Measurements from ENCODE around the gene SLAMF7.
"Not testable (repeated sequence)": the region's sequence is repeated elsewhere in the genome, so short reads cannot be mapped to it uniquely, and the experiment has no call there.

The SLAMF7 gene

DNA sequence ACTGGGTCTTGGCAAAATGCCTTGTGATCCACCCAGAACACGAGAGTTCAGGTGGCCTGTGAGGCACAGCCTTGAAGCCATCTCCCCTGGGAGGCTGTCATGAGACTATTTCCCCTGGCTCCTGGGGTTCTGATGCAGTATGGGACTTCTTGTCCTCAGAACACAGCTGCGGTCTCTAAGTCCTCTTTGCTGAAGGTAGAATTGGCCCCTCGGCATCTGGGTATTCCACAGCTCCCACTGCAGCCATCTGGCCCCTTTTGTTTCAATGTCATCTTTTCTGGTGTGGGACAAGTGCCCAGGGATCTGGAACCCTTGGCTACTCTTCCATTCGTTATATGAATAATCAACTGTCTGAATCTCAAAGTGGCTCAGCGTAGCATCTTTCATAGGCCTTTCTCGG, 39.9 kb downstream of the SLAMF7 start:
- DNase-seq: no peak

DNA sequence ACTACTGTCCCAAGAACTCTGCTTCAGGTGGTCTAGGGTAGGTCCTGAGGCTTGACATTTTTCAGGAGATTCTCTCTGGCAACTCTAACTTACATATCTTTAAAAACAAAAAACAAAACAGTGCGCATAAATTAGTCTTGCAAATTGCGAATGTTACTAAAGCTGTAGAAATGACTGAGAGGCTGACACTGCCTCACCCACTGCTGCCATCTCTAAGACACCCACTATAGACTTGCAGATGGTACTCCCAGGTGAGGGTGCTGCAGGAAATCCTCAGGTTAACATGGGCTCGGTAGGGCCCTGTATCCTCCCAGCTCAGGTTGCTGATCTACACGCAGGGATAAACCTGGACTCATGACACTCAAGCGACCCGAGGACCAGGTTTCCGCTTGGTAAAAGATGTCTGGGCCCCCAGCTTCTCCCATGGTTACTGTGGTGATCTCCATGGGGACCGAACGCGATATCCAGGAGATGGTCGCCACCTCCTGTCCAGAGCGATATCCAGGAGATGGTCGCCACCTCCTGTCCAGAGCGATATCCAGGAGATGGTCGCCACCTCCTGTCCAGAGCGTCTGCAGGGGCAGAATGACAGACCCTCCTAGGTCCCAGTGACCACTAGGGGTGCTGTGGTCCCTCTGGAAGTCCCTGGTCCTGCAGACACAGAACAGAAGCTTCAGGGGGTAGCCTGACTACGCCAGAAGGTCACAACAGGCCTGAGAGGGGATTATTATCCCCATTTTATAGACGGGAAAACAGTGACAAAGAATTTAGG, 40.8 kb downstream of the SLAMF7 start:
- DNase-seq: peak; percentile 4

DNA sequence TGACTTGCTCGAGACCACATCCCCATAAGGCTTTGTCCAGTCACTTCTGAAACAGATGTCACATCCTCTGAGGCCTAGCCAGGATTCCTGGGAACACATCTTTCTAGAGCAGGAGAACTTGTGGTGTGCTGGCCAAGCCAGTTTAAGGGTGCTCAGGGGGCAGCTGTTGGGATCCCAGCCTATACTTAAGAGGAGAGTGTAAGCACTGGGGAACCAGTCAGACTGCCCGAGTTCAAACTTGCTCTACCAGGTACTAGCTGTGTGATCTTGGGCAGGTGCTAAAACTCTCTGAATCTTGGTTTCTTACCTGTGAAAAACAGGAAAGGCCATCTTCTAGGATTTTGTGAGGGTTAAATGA, 41.3 kb downstream of the SLAMF7 start:
- DNase-seq: no peak

DNA sequence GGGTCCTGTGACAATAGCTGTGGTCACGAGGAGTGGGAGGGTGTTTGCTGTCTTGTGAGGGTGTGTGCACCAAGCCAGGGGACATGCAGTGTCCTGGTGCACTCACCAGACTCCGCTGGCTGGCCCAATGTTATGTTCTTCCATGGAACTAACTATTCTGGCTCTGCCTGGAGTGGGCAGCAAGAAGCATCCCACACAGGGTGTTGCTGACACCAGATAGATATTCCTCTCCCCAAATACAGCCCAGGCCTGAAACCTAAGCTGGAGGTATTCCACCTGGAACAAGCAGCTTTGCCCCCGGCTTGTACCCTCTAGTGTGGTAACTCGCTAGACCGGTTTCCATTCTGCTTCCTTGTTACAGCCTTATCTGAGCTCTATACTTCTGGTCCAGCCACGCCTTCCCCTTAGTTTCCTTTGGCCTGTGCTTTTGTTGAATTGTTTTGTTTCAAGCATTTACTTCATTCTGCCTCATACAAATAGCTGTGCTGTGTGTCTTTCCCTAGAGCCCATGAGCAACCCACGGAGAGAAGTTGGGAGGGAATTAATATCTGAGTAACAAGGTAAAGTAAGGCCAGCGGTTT, 42.2 kb downstream of the SLAMF7 start:
- DNase-seq: no peak

DNA sequence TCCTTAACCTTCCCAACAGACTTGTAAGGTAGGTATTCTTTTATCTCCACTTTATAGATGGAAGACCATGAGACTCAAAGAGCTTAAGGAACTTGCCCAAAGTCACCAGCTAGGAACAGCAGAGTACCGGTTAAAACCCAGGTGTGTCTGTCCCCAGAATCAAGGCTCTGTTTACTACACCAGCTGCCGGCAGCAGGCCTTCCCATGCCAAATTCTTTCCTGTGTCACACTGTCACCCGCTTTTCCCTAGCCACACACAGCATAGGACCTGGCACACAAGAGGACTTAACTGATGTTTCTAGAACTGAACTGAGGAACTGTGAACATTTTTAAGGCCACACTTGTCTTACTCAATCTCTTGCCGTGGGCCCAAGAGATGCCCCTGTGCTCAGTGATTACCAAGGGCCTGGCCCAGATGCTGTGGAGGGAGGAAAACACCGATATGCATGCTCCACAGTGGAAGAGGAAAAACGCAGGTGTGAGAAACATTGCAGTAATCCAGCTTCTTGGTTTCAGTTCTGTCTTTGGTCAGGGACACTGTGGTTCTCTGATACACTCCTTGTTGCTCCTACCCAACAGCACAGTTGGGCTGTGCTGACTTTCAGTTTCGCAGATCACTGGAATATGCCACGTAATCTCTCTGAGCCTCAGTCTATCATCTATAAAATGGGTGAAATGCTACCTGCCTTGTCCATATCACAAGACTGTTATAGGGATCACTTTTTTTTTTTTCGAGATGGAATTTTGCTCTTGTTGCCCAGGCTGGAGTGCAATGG, 43.1 kb downstream of the SLAMF7 start:
- no peak for DNase-seq

DNA sequence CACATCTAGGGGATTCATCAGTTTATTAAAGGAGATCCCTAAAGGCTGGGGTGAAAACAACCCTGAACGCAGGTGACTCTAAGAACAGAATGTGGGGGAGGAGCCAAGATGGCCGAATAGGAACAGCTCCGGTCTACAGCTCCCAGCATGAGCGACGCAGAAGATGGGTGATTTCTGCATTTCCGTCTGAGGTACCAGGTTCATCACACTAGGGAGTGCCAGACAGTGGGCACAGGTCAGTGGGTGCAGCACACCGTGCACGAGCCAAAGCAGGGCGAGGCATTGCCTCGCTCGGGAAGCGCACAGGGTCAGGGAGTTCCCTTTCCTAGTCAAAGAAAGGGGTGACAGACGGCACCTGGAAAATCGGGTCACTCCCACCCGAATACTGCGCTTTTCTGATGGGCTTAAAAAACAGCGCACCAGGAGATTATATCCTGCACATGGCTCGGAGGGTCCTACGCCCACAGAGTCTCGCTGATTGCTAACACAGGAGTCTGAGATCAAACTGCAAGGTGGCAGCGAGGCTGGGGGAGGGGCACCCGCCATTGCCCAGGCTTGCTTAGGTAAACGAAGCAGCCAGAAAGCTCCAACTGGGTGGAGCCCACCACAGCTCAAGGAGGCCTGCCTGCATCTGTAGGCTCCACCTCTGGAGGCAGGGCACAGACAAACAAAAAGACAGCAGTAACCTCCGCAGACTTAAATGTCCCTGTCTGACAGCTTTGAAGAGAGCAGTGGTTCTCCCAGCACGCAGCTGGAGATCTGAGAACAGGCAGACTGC, 44.1 kb downstream of the SLAMF7 start:
- not testable (repeated sequence) for DNase-seq

DNA sequence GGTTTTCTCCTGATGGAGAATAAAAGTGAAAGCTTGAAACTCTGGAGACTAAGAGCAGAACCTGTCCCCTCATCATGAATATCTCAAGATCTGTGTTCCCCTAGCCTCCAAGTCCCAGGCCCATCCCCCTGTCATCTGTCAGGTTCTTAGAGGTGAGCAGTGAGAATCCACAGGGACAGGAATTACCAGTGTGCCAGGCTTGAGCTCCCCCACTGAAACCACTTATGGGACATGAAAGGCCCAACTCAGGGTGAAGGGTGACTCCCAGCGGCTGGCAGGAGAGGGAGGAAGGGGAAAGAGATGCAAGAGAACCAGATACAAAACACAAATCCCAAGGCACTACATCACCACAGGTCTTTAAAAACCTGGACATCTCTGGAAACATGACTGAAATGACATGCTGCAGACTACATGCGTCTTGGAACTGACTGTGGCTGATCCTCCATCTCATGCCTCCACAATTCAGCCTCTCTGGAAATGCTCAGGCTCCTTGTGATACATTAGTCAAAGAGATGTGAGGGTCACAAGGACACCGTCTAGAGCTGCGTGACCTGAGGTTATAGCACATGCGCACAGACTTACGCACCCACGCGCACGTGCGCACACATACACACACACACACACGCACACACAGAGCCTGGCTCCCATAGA, 50.1 kb downstream of the SLAMF7 start:
- DNase-seq: no peak

DNA sequence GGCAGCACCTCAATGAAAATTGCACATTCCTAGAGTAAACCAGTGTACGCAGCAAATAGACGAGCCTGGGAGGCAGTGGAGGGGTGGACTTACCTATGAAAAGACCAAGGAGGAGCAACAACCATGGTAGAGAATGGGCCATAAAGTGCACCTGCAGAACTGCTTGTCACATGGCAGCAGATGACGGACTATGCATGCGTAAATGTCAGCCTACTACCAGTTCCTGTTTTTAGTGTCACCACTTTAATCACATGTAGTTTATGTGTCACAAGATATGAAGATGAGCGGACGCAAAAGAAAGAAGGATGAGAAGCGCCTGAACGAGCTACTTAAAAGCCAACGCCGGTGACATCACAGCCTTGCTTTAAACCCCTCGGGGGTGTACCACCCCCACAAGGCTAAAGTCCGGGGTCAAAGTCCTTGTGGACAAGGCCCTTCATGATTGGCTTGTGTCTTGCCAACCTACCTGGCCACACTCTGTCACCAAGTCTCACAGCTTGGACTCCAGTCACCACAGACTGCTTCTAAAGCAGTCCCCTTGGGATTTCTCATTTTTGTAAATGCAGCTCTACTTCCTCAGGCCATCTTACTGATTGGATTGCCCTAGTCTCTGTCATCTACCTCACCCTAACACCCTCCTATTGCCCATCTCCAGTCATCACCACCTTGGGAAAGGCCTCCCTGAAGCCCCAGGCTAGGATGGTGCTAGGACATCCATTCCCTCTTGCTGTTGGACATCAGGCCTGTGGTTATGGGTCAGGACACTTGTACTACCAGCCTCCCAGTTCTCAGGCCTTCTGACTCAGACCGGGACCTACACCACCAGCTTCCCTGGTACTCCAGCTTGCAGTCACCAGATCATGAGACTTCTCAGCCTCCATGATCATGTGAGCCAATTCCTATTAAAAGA, 50.9 kb downstream of the SLAMF7 start:
- DNase-seq: no peak

DNA sequence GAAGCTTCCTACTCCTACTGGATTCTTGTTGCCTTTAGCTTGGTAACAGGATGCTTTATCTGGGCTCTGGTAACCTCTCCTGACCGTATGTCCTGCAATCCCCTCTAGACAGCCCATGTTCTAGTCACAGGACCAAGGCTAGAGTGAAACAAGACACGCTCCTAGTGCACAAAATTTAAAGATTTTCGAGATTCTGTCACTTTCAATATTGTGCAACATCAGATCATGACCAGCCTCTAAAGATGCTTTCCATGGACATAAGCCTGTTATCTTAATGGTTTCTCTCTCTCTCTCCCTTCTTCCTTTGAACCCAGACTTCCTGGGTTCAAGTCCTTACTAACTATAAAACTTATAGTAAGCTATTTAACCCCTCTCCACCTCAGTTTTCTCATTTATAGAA, 55.3 kb downstream of the SLAMF7 start:
- no peak for DNase-seq

DNA sequence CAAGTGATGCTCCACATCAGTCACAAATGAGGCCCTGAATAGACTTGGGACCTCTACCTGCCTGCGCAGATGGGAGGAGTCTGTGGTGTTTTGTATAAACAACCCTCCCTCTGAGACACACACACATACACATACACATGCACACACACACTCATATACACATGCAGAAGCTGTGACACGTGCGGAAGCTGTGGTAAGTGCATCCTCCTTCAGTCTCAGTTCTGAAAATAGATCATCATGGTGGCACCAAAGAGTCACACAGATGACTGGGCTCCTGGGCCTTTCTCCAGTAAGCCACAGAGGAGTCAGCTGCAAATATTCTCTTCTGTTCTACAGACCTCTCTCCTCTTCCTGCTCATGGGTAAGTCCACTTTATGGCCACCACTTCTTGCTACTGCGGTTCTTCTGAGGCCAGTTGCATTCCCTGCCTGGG, 56.9 kb downstream of the SLAMF7 start, which contains the start of gene LY9:
LY9 (plus strand) TSS at position 224 of the 433 bp plus-strand sequence; CDS start at position 238, 14 bp downstream.
- no peak for DNase-seq

DNA sequence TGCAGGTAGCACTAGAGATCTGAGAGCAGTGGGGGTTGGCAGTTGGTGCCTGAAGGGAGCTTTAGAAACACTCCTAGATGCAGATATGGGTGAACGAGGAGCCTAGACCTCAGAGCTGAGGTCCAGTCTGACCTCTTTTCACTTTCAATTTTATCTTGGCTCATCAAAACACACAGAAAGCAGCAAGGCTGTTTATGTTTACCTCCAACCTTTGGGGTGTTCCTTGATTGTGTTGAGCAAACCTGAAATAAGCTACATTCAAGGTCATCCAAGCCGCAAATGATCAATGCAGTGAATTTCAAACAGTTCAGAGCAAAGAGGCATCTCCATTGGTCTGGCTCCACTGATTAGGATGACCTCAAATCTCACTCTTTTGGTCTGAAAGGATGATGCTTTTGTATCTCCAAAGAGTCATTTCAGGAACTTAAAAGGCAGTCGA, 58.2 kb downstream of the SLAMF7 start:
- no peak for DNase-seq

DNA sequence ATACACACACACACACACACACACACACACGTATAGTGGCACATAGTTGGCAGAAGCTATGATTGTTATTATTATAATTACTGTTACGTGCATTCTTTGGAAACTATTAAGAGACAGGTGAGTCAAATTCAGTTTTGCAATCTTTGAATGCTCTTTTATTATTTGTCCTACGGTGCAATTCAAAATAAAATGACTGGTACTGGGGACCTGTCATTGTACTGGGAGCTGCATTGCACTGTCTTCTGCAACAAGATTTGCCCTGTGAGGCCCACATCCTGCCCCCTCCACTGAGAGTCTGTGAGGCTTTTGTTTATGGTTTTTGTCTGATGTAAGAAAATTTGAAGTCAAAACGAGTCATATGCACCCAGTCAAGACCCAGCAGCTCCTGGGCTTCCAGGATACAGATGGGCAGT, 58.8 kb downstream of the SLAMF7 start:
- no peak for DNase-seq

DNA sequence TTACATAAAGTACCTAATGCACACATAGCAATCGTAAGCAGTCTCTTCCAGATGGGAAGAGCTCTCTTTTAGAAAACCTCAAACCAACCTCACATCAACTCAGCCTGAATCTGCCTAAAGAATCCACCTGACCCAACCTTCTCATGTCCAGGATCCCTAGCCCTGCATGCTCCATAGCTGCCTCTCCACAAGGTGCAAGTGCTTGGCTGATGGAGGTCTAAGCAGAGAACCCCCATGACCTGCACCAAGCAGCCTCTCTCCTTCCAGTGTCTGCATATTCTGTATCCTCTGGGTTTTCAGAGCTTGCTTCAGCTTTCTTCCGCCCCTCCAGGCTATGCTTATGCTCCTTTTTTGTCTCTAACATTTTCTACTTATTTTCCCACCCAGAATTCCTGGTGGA, 59.4 kb downstream of the SLAMF7 start:
- no peak for DNase-seq

DNA sequence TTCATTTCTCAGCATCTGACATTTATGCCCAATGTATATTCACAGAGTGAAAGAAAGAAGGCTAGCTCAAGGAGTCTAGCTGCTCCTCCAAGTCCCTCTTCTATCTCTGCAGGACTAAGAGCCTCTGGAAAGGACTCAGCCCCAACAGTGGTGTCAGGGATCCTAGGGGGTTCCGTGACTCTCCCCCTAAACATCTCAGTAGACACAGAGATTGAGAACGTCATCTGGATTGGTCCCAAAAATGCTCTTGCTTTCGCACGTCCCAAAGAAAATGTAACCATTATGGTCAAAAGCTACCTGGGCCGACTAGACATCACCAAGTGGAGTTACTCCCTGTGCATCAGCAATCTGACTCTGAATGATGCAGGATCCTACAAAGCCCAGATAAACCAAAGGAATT, 60.6 kb downstream of the SLAMF7 start:
- DNase-seq: no peak

DNA sequence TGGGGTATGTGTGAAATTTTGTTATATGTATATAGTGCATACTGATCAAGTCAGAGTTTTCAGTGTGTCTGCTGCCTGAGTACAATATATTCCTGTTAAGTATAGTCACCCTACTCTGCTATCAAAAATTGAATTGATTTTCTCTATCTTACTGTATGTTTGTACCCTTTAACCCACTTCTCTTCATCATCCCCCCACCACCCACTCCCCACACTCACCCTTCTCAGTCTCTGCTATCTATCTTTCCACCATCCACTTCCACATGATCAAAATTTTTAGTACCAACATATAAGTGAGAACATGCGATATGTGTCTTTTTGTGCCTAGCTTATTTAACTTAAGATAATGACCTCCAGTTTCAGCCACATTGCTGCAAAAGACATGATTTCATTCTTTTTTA, 61.1 kb downstream of the SLAMF7 start:
- no peak for DNase-seq

DNA sequence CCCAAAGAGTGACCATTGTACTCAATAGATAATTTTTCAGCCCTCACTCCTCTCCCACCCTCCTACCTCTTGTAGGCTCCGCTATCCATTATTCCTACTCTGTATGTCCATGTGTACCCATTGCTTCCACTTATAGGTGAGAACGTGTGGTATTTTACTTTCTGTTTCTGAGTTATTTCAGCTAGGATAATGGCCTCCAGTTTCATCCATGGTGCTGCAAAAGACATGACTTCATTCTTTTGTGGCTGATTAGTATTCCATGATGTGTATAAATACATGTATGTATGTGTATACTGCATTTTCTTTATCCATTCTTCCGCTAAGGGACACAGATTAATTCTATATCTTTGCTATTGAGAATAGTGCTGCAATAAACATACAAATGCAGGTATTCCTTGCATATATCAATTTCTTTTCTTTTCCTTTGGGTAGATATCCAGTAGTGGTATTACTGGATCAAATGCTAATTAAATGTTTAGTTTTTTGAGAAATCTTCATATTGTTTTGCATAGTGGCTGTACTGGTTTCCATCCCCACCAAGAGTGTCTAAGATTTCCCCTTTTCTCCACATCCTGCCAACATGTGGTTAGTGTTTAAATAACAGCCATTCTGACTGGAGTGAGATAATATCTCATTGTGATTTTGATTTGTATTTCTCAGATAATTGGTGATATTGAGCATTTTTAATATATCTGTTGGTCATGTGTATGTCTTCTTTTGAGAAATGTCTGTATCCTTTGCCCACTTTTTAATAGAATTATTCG, 61.8 kb downstream of the SLAMF7 start:
- DNase-seq: no peak

DNA sequence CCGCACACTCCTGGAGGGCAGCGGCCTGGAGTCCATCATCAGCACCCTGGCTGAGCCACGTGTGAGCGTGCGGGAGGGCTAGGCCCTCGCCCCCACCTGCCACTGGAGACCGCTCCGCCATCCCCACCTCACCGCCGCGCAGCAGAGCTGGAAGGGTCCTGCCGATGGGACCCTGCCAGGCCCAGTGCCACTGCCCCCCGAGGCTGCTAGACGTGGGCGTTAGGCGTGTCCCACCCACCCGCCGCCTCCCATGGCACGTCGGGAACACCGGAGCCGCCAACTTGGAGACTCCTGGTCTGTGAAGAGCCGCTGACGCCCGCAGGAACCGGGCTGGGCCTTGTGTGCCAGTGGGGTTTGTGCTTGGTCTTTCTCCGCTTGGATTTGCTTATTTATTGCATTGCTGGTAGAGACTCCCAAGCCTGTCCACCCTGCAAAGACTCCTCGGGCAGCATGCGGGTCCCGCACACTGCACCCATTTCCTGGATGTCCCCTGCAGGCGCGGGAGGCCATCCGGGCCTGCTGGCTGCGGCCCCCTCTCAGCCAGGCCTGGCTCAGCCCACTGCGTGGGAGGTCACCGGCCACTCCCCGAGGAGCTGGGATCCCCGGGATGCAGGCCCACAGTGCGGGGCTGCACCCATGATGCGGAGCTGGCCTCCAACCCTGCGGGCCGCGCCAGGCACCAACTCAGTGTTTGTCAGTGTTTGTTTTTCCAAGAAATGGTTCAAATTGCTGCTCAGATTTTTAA, 63.0 kb downstream of the SLAMF7 start:
- DNase-seq: no peak
